GM19043 (cell line): Measurements from ENCODE around the gene SLC6A19.
"Not testable (repeated sequence)": the region's sequence is repeated elsewhere in the genome, so short reads cannot be mapped to it uniquely, and the experiment has no call there.

Experiments used
- ATAC-seq: cut with Tn5 transposase; IDR thresholded peaks from one replicate; pipeline ENCODE4 v1.9.1; 2021; ENCODE audit warnings: low read depth; ENCODE audit not compliant: unreplicated experiment

SLC6A19 gene

GRCh38 chr5:1256776-1257175 lies 55.4 kb downstream of the SLC6A19 start:
- no peak for ATAC-seq

- ATAC-seq: no peak
These were observed 56.0 kb downstream of the SLC6A19 start for GRCh38 chr5:1257363-1257762.

GRCh38 chr5:1257841-1258240 lies 56.4 kb downstream of the SLC6A19 start:
- ATAC-seq: no peak

- ATAC-seq: no peak
These were observed 58.5 kb downstream of the SLC6A19 start for GRCh38 chr5:1259806-1260480.

- ATAC-seq: no peak
These were observed 60.2 kb downstream of the SLC6A19 start for GRCh38 chr5:1261643-1262042.

- ATAC-seq: no peak
These were observed 61.0 kb downstream of the SLC6A19 start for GRCh38 chr5:1262381-1262780.

GRCh38 chr5:1264211-1264610 lies 62.8 kb downstream of the SLC6A19 start:
- ATAC-seq: no peak

- no peak for ATAC-seq
These were observed 63.6 kb downstream of the SLC6A19 start for GRCh38 chr5:1265026-1265425.

GRCh38 chr5:1265461-1266455 lies 64.4 kb downstream of the SLC6A19 start:
- ATAC-seq: no peak

- ATAC-seq: no peak
These were observed 65.4 kb downstream of the SLC6A19 start for GRCh38 chr5:1266791-1267190.

- ATAC-seq: not testable (repeated sequence)
These were observed 66.1 kb downstream of the SLC6A19 start for GRCh38 chr5:1267464-1267863.

GRCh38 chr5:1268056-1268455 lies 66.7 kb downstream of the SLC6A19 start:
- ATAC-seq: no peak

- no peak for ATAC-seq
These were observed 67.3 kb downstream of the SLC6A19 start for GRCh38 chr5:1268666-1269065.

GRCh38 chr5:1270426-1270825 lies 69.0 kb downstream of the SLC6A19 start:
- no peak for ATAC-seq

- no peak for ATAC-seq
These were observed 69.8 kb downstream of the SLC6A19 start for GRCh38 chr5:1270933-1271914.

- ATAC-seq: no peak
These were observed 70.8 kb downstream of the SLC6A19 start for GRCh38 chr5:1272201-1272600.

- no peak for ATAC-seq
These were observed 72.3 kb downstream of the SLC6A19 start for GRCh38 chr5:1273745-1274144.

- no peak for ATAC-seq
These were observed 73.1 kb downstream of the SLC6A19 start for GRCh38 chr5:1274471-1274870.
